Endothelial cell of umbilical vein (primary cell): ENCODE results near the gene TAP2.

Experiments
- CTCF ChIP-seq, 2 donors: IDR thresholded peaks; 1 replicate in 1 of 2; 2 replicates in 1 of 2; pipeline ENCODE4 v1.5.1; 2011; ENCODE audit warnings: low read length in 2 of 2, mild to moderate bottlenecking in 2 of 2, moderate library complexity in 2 of 2, control low read depth in 1 of 2, inconsistent platforms in 1 of 2, low read depth in 1 of 2; ENCODE audit not compliant: insufficient read depth in 1 of 2; ENCODE audit errors: extremely low read depth in 1 of 2
- EZH2 ChIP-seq: IDR thresholded peaks from 2 replicates; pipeline ENCODE4 v1.6.1; 2012; ENCODE audit warnings: borderline replicate concordance, low read depth, mild to moderate bottlenecking, moderate library complexity, low read length, inconsistent platforms; ENCODE audit not compliant: severe bottlenecking

GRCh38 chr6:32819729-32820128 is 18.8 kb downstream of the TAP2 start:
- TF ChIP-seq CTCF (IDR thresholded peaks at IDR 0.05; ENCODE audit: extremely low read depth in 1 of 2, insufficient read depth in 1 of 2, low read depth in 1 of 2, low read length in 2 of 2) = no peak
- no peak for TF ChIP-seq EZH2
